T-helper 1 cell treated with Interleukin-12 subunit alpha and Interleukin-12 subunit beta and Interleukin-4 antibody, amounts not matched to agents 30 ng/mL and 1 ng/mL, for 36 hours (primary cell): Measurements from ENCODE around the gene MITF. TPM values are rescaled to one million over a fixed set of nuclear protein-coding genes. Genes with fewer than 3 reads are reported as not detected.

Source experiments
- intact Hi-C: fragments of 100-400 bp; cut with micrococcal nuclease; formaldehyde crosslinking; loops from one replicate; pipeline ENCODE4 v1.15.1; 2024
- total RNA-seq: library from RNA; stranded (reverse); gene quantifications from 2 replicates; pipeline ENCODE4 v1.2.3, GENCODE V29; 2022

MITF gene
- total RNA-seq, 1 donor from 2014 or later: not detected

GRCh38 chr3:69753179-69753775 lies 14.0 kb downstream of the MITF start:
- intact Hi-C loops: no loop called here

- intact Hi-C loops: no loop called here
Measured at GRCh38 chr3:69755795-69756194, 16.5 kb downstream of the MITF start.

- intact Hi-C loops: no loop called here
Measured at GRCh38 chr3:69761896-69762767, 22.9 kb downstream of the MITF start.

DNA sequence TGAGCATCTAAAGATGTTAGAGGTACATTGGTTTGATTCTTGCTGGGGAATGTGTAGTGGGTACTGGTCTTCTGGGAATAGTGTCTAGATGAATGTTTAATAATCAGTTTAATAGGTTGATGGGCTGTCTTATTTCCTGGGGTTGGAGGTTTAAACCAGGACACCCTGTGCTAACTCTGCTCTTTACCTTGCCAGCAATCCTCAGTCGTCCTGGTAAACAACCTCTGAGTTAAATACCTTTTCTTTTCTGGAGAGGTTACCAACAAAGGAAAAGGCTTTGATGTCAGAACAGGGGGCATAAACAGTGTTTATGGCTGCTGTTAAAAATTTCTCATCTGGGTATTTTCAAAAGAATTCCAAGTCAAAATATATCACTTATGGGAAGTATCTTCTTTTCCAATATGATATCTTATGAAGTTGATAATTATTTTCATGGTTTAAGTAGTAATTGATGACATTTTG lies 23.5 kb downstream of the MITF start:
- intact Hi-C loops: no loop called here

- intact Hi-C loops: no loop called here
Measured at GRCh38 chr3:69763458-69763857, 24.2 kb downstream of the MITF start.

- intact Hi-C loops: no loop called here
Measured at GRCh38 chr3:69764121-69764741, 25.0 kb downstream of the MITF start.

DNA sequence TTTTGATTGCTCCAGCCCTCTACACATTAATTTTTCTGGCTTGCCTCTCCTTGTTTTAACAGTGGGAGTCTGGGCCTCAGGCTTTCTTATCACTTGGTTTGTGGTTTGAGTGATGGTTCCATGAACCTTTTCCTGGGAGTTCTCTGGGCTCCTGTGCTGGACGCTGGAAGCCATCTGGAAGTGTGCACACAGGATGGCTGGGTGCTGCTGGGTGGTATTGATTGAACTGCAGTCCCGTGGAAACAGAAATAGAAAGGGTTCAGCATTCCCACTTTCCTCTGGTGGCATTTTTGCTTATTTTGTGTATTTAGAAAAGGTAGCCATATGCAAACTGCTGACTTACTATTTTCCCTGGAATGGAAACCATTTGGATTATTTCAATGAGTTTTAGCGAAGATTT lies 25.6 kb downstream of the MITF start:
- intact Hi-C loops: no loop called here

DNA sequence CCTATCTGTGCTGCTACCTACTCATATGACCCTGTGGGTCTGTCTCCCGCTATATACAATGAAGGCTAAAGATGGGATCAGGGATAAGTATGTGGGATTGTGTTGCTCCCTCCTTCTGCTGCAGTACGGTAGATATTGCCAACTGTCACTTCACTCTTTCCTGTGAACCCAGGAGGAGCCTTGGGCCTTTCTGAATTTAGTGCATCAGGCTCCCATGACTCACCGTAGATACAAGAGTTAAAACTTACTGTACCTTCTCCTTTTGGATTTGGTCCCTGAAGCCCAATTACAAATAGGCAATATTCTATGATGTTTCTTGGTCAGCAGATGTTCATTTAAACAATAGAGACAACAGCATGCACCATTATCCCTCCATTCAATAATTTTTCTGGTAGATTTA lies 27.4 kb downstream of the MITF start:
- intact Hi-C loops: no loop called here

DNA sequence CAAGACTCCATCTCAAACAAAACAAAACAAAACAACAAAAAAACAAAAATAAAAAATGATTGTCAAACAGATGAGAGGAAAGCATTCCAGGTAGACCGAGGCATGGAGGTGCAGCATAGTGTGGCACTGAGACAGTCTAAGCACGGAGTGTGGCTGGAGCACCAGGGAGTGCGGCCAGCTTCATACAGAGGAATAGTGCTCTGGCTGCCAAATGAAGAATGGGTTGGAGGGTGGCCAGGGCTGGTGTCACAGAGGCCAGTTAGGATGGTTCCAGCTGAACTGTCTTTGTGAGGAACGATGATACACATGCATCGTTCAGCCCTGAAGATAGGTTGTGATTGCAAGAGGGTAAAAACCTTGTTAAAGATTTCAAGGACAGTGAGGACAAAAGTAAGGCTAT lies 28.3 kb downstream of the MITF start:
- intact Hi-C loops: no loop called here

GRCh38 chr3:69768438-69768837 lies 29.2 kb downstream of the MITF start:
- intact Hi-C loops: no loop called here

- intact Hi-C loops: no loop called here
Measured at GRCh38 chr3:69770219-69770618, 31.0 kb downstream of the MITF start.

- intact Hi-C loops: no loop called here
Measured at GRCh38 chr3:69770976-69771634, 31.8 kb downstream of the MITF start.

GRCh38 chr3:69772152-69772867 lies 33.0 kb downstream of the MITF start:
- intact Hi-C loops: no loop called here

GRCh38 chr3:69774029-69774428 lies 34.8 kb downstream of the MITF start:
- intact Hi-C loops: no loop called here

- intact Hi-C loops: no loop called here
Measured at GRCh38 chr3:69775751-69776150, 36.5 kb downstream of the MITF start.

DNA sequence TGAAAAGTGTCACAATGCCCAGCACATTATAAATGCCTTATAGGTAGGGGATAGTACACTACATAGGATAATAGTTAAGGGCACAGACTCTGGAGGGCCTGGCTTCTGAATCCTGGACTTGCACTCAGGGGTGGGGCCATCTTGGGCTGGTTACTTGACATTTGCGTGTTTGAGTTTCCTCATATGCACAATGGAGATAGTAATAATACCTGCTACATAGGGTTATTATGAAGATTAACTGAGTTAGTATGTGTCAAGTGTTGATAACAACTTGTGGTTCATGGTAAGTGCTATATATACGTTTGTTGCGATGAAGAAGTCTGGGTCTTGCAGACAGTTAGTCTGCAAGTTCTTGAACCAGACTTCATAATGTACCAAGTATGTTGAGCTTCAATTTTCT lies 37.0 kb downstream of the MITF start:
- intact Hi-C loops: no loop called here

DNA sequence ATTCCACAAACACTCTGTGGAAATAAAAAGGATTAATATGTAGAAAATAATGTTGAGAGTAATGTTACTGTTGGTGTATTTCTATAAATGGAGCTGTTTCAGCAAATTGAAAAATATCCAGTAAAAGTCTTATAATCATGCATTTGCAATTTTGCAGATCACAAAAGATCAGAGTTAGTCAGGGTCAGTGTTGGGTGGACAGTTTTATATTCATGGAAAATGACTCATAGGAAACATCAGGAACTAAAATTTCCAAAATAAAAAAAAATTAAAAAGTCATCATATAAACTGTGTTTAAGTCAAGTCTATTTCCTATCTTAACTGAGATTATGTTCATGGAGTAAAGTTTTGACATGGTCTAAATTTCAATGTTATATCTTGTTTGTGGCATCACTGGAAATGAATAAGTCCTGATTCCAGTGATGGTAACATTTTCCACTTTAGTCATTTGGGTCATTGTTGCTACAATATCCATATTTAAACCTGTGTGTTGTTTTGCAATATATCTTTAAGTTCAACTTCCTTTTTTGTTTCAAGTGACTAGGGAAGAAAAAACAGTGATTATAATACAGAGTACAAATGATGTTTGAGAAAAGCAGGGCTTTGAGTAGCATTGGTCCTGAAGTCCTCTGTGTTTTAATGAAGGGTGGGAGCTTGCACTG lies 37.8 kb downstream of the MITF start:
- intact Hi-C loops: no loop called here

GRCh38 chr3:69777582-69777967 lies 38.3 kb downstream of the MITF start:
- intact Hi-C loops: no loop called here

GRCh38 chr3:69781593-69781992 lies 42.3 kb downstream of the MITF start:
- intact Hi-C loops: no loop called here

DNA sequence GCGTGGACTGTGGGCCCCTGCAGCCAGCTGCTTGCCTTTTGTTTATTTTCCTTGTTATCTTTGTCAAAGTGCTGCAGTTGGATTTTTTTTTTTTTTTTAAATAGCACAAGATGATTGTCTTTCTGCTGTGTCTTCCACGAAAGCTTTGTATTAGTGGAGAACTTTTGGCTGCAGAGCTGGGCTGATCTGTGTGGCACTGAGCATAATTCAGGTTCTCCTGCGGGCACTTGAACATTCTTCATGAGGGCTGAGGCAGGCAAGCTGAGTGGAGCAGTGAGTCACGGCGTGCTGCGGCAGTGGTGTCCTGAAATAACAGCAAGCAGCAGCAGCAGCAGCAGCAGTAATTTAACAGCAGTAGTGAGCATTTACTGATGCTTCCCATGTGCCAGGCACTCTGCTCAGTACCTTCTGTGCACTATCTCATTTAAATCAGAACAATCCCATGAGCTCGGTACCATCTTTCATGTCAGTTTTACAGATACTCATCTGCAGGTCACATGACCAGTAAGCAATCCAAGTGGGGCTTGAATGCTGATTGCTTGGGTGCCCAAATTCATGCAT lies 45.8 kb downstream of the MITF start:
- intact Hi-C loops: no loop called here
